Lung (tissue), 12 donors: ENCODE data around the gene CLASP2. TPM values are rescaled to one million over a fixed set of nuclear protein-coding genes. Genes with fewer than 3 reads are reported as not detected.
"Not testable (repeated sequence)": the region's sequence is repeated elsewhere in the genome, so short reads cannot be mapped to it uniquely, and the experiment has no call there.

ENCODE experiments used
- ATAC-seq: fragments of 200-7000 bp; cut with Tn5 transposase; one replicate; pipeline ENCODE4 v1.9.1; 2020; ENCODE audit warnings: moderate number of reproducible peaks; ENCODE audit not compliant: insufficient read depth, low FRiP score
- DNase-seq, 3 donors: peaks; one replicate each; pipeline ENCODE4 v3.0.0-alpha.2; 2013 to 2017
- H3K27ac ChIP-seq, 2 donors: one replicate each; pipeline ENCODE4 v1.5.1; 2013; ENCODE audit warnings: mild to moderate bottlenecking in 2 of 2, moderate library complexity in 2 of 2, control low read depth in 1 of 2, inconsistent platforms in 1 of 2, low read depth in 1 of 2, low read length in 1 of 2
- H3K27me3 ChIP-seq, 3 donors: one replicate each; pipeline ENCODE4 v1.5.1; 2013; ENCODE audit warnings: low read length in 2 of 3; ENCODE audit not compliant: control insufficient read depth in 3 of 3, insufficient read depth in 3 of 3
- H3K36me3 ChIP-seq, 4 donors: one replicate each; pipeline ENCODE4 v1.5.1; 2013; ENCODE audit warnings: low read length in 4 of 4, mild to moderate bottlenecking in 1 of 4, moderate library complexity in 1 of 4; ENCODE audit not compliant: control insufficient read depth in 4 of 4, insufficient read depth in 4 of 4
- H3K4me1 ChIP-seq, 5 donors: one replicate each; pipeline ENCODE4 v1.5.1; 2013; ENCODE audit warnings: low read length in 5 of 5, mild to moderate bottlenecking in 2 of 5, moderate library complexity in 1 of 5; ENCODE audit not compliant: control insufficient read depth in 5 of 5, insufficient read depth in 5 of 5
- H3K4me3 ChIP-seq: one replicate; pipeline ENCODE4 v1.5.1; 2013; ENCODE audit warnings: mild to moderate bottlenecking, control low read depth, moderate library complexity
- H3K9ac ChIP-seq, 2 donors: one replicate each; pipeline ENCODE4 v1.5.1; 2013; ENCODE audit warnings: low read length in 2 of 2, control low read depth in 1 of 2; ENCODE audit not compliant: insufficient read depth in 1 of 2
- H3K9me3 ChIP-seq, 4 donors: one replicate each; pipeline ENCODE4 v1.5.1; 2013; ENCODE audit warnings: low read length in 3 of 4, mild to moderate bottlenecking in 1 of 4, moderate library complexity in 1 of 4; ENCODE audit not compliant: control insufficient read depth in 4 of 4, insufficient read depth in 3 of 4
- WGBS, 2 donors: extraction: QIAGEN DNeasy Blood & Tissue Kit; methylation state at CpG; one replicate each; pipeline ENCODE4 v1.1.7; 2013; 5-methylcytosine and 5-hydroxymethylcytosine counted together
- polyA plus RNA-seq, 2 donors: library from polyadenylated mRNA; stranded (reverse); fragments of 200-250 nt; gene quantifications; one replicate each; pipeline ENCODE4 v1.2.1, GENCODE V29; 2013
- total RNA-seq, 2 donors: library from RNA; depleted of rRNA in 1 of 2; stranded (reverse); fragments of >200 nt in 1 of 2; gene quantifications; one replicate each; pipeline ENCODE4 v1.2.1, GENCODE V29; 2014 to 2021
- TF ChIP-seq, protein P1 (sequence below): IDR thresholded peaks from 2 replicates; pipeline ENCODE4 v1.5.1; 2012; ENCODE audit warnings: mild to moderate bottlenecking; ENCODE audit errors: control extremely low read depth, extremely low read depth
- donor health status: control.
- donor health status: control.
- donor health status: Bipolar disorder and iron deficiency.
- donor health status: healthy.
- donor health status: DM: yes; HTN: yes; CAD: no.

Gene CLASP2
- total and polyA plus RNA-seq, 4 donors, result 10.4 to 165 (median 35.6) TPM

GRCh38 chr3:33461097-33461496 lies 257.0 kb downstream of the CLASP2 start:
- H3K4me1 ChIP-seq, result no peaks in the 10 kb centered on the region
- no peaks in the 10 kb centered on the region for H3K27me3 ChIP-seq
- WGBS, 2 donors, result 97 to 98% methylated on average over 2 of the region's 2 CpGs
- DNase-seq, result no peak
- ATAC-seq, result no peak
- no peak overlapping the region for H3K4me3 ChIP-seq
- peaks cover 0 to 6% (median 0%) of the 10 kb centered on the region in 4 donors for H3K9me3 ChIP-seq
- H3K9ac ChIP-seq, result no peak overlapping the region
- H3K36me3 ChIP-seq, result no peaks in the 10 kb centered on the region
- TF ChIP-seq, protein P1, sequence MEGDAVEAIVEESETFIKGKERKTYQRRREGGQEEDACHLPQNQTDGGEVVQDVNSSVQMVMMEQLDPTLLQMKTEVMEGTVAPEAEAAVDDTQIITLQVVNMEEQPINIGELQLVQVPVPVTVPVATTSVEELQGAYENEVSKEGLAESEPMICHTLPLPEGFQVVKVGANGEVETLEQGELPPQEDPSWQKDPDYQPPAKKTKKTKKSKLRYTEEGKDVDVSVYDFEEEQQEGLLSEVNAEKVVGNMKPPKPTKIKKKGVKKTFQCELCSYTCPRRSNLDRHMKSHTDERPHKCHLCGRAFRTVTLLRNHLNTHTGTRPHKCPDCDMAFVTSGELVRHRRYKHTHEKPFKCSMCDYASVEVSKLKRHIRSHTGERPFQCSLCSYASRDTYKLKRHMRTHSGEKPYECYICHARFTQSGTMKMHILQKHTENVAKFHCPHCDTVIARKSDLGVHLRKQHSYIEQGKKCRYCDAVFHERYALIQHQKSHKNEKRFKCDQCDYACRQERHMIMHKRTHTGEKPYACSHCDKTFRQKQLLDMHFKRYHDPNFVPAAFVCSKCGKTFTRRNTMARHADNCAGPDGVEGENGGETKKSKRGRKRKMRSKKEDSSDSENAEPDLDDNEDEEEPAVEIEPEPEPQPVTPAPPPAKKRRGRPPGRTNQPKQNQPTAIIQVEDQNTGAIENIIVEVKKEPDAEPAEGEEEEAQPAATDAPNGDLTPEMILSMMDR, result no peak
- H3K27ac ChIP-seq, result no peak overlapping the region

DNA sequence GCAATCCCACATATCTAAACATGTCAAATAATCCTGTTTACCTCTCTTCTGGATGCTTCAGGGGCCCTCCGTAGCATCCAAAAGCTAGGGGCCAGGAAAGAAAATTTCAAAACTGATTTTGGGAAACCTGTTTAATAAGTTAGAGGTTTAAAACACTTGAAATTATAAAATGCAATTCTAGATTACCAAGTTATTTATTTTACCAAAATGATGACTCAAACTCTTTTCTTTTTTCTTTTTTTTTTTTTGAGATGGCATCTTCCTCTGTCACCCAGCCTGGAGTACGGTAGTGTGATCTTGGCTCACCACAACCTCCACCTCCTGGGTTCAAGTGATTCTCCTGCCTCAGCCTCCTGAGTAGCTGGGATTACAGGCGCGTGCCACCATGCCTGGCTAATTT lies 258.5 kb downstream of the CLASP2 start:
- H3K27me3 ChIP-seq, H3K9ac ChIP-seq, ATAC-seq, DNase-seq, H3K36me3 ChIP-seq, H3K9me3 ChIP-seq, H3K4me1 ChIP-seq, H3K4me3 ChIP-seq, H3K27ac ChIP-seq: not testable (repeated sequence)
- WGBS, 2 donors, result 97 to 98% methylated on average over 4 of the region's 4 CpGs

DNA sequence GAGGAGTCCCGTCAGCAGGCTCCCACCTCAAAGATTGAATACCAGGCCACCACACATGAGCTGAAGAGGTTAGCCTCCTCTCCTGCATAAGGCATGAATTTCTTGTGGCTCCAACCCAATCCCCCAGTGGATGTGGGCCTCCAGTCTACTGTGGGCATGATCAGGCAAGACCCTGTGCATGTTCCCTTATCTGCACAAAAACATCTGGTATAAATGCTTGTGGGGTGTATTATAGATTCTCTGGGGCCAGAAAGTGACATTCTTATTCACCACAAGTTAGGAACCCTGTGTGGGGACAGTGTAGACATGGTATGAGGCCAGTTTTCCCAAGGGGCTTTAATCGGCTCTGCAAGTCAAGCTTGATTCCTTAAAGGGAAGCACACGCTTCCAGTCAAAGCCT lies 259.6 kb downstream of the CLASP2 start:
- WGBS, 2 donors, result 97 to 99% methylated on average over 3 of the region's 3 CpGs
- no peak for ATAC-seq
- H3K9me3 ChIP-seq, result peaks cover 0 to 6% (median 0%) of the 10 kb centered on the region in 4 donors
- no peak for DNase-seq
- H3K4me3 ChIP-seq, result no peak overlapping the region
- H3K4me1 ChIP-seq, result no peaks in the 10 kb centered on the region
- H3K27ac ChIP-seq, result no peak overlapping the region
- no peaks in the 10 kb centered on the region for H3K27me3 ChIP-seq
- no peak overlapping the region for H3K9ac ChIP-seq
- H3K36me3 ChIP-seq, result no peaks in the 10 kb centered on the region
- TF ChIP-seq, protein P1, result no peak

DNA sequence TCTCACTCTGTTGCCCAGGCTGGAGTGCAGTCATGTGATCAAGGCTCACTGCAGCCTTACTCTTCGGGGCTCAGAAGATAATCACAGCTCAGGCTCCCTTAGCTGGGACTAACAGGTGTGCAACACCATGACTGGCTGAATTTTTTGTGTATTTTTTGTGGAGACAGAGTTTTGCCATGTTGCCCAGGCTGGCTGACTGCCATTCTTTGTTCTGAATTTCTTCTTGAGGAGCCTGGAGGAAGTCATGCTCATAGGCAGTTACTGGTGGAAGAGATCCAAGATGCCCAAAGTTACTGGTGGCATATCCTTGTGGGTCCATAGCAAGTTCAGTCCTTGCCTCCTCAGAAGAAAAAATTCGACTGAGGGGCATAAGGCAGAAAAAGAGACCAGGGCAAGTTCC lies 261.3 kb downstream of the CLASP2 start:
- Histone ChIP-seq H3K4me3 (no peak overlapping the region), H3K4me1 (no peaks in the 10 kb centered on the region), H3K9me3 (peaks cover 0 to 6% (median 0%) of the 10 kb centered on the region in 4 donors), H3K27ac (no peak overlapping the region), H3K27me3 (no peaks in the 10 kb centered on the region), H3K9ac (no peak overlapping the region), H3K36me3 (no peaks in the 10 kb centered on the region)
- no peak for ATAC-seq
- 74 to 75% methylated on average over 2 of the region's 2 CpGs for WGBS, 2 donors
- no peak for DNase-seq
- TF ChIP-seq, protein P1, result no peak
